A673 (cell line): ENCODE results near the gene LAD1. TPM values are rescaled to one million over a fixed set of nuclear protein-coding genes. Genes with fewer than 3 reads are reported as not detected.

Experiments used
- BruUV-seq: library from RNA; stranded (reverse); fragments of 400-500 nt; replicated peaks from 2 replicates; lab custom pipeline; 2021; lab: Mats Ljungman, UMichigan
- CTCF ChIA-PET: fragments of 300-600 bp; sonication (Branson Sonifier 250); formaldehyde crosslinking; loops from one replicate; lab custom pipeline; 2022; ENCODE audit warnings: antibody characterized with exemption; lab: Charles Lee
- POLR2A ChIA-PET: fragments of 300-600 bp; sonication (Branson Sonifier 250); formaldehyde crosslinking; loops from one replicate; lab custom pipeline; 2022; ENCODE audit warnings: antibody characterized with exemption; ENCODE audit not compliant: low non-redundant PET; lab: Charles Lee
- DNase-seq: peaks from one replicate; pipeline ENCODE4 v3.0.0-alpha.2; 2015; ENCODE audit warnings: low spot score
- H3K27ac ChIP-seq: fragments of 200-600 bp; sonication (generic); 2 replicates; pipeline ENCODE4 v1.5.1; 2016; ENCODE audit warnings: mixed run types, low read depth, mild to moderate bottlenecking, mixed read lengths, antibody characterized with exemption, low read length; ENCODE audit not compliant: poor library complexity, severe bottlenecking
- H3K27me3 ChIP-seq: fragments of 200-600 bp; sonication (generic); replicated peaks from 2 replicates; pipeline ENCODE4 v1.6.1; 2017; ENCODE audit warnings: mixed run types, low read depth, mild to moderate bottlenecking, mixed read lengths, antibody characterized with exemption, low read length; ENCODE audit not compliant: insufficient read depth, poor library complexity
- H3K36me3 ChIP-seq: fragments of 200-600 bp; sonication (generic); 2 replicates; pipeline ENCODE4 v1.6.1; 2016; ENCODE audit warnings: mixed run types, mild to moderate bottlenecking, mixed read lengths, antibody characterized with exemption, low read length; ENCODE audit not compliant: insufficient read depth, poor library complexity, severe bottlenecking
- H3K4me1 ChIP-seq: fragments of 200-600 bp; sonication (generic); 2 replicates; pipeline ENCODE4 v1.6.1; 2017; ENCODE audit warnings: mixed run types, mild to moderate bottlenecking, mixed read lengths, antibody characterized with exemption, low read length; ENCODE audit not compliant: insufficient read depth, poor library complexity, severe bottlenecking
- H3K4me3 ChIP-seq: fragments of 200-600 bp; sonication (generic); 2 replicates; pipeline ENCODE4 v1.5.1; 2016; ENCODE audit warnings: low read depth, mixed run types, mild to moderate bottlenecking, mixed read lengths, low read length; ENCODE audit not compliant: poor library complexity, severe bottlenecking
- H3K9me3 ChIP-seq: fragments of 200-600 bp; sonication (generic); 2 replicates; pipeline ENCODE4 v1.6.1; 2016; ENCODE audit warnings: mixed run types, low read depth, mild to moderate bottlenecking, mixed read lengths, antibody characterized with exemption, low read length; ENCODE audit not compliant: poor library complexity, severe bottlenecking
- CTCF ChIP-seq: fragments of 300-800, 200-600 bp; sonication (generic); conservative IDR thresholded peaks from 2 replicates; pipeline ENCODE4 v1.5.1; 2017; ENCODE audit warnings: low read depth, mild to moderate bottlenecking, antibody characterized with exemption, low read length, moderate library complexity, mixed read lengths
- EZH2 ChIP-seq: fragments of 200-600 bp; sonication (generic); IDR thresholded peaks from 2 replicates; pipeline ENCODE4 v1.6.1; 2017; ENCODE audit warnings: borderline replicate concordance, low read depth, mild to moderate bottlenecking, mixed read lengths, antibody characterized with exemption, low read length; ENCODE audit not compliant: poor library complexity, severe bottlenecking
- intact Hi-C: fragments of 100-400 bp; cut with micrococcal nuclease; formaldehyde crosslinking; loops from one replicate; pipeline ENCODE4 v1.10.0; 2022; ENCODE audit not compliant: unreplicated experiment
- total RNA-seq: library from RNA; stranded (reverse); gene quantifications from 2 replicates; pipeline ENCODE4 v1.2.3, GENCODE V29; 2021

Gene LAD1
- total RNA-seq, 1 experiment from 2014 or later, result not detected

- H3K27me3 ChIP-seq, result no peaks in the 10 kb centered on the region
- no peaks in the 10 kb centered on the region for H3K9me3 ChIP-seq
- no TSS peak for BruUV-seq
- ChIA-PET CTCF (no interaction called here), POLR2A (no interaction called here)
- no peak overlapping the region for H3K27ac ChIP-seq
- no peaks in the 10 kb centered on the region for H3K4me1 ChIP-seq
- no peak for TF ChIP-seq CTCF
- TF ChIP-seq EZH2, result no peak
- no peaks in the 10 kb centered on the region for H3K36me3 ChIP-seq
- DNase-seq, result no peak
- no peak overlapping the region for H3K4me3 ChIP-seq
- intact Hi-C loops, result no loop called here
Measured at GRCh38 chr1:201366696-201367095, 32.4 kb downstream of the LAD1 start.

- BruUV-seq, result no TSS peak
Measured at GRCh38 chr1:201365251-201365650, 33.9 kb downstream of the LAD1 start.

GRCh38 chr1:201364808-201365105, 34.4 kb downstream of the LAD1 start:
- Histone ChIP-seq H3K4me3 (no peak overlapping the region), H3K36me3 (no peaks in the 10 kb centered on the region), H3K9me3 (no peaks in the 10 kb centered on the region), H3K4me1 (peaks cover 7% of the 10 kb centered on the region), H3K27ac (no peak overlapping the region), H3K27me3 (no peaks in the 10 kb centered on the region)
- TF ChIP-seq EZH2 (no peak), CTCF (no peak)
- CTCF ChIA-PET, result no interaction called here
- BruUV-seq, result no TSS peak
- POLR2A ChIA-PET, result no interaction called here
- DNase-seq, result no peak
- intact Hi-C loops, result loop anchor here (5.0 kb wide), 1 partner anchor 392 kb away; no protein-coding TSS in a partner anchor

More at GRCh38 chr1:201365251-201365650, 33.9 kb downstream of the LAD1 start:
- no peak for DNase-seq
- Histone ChIP-seq H3K4me1 (peaks cover 4% of the 10 kb centered on the region), H3K27ac (no peak overlapping the region), H3K36me3 (no peaks in the 10 kb centered on the region), H3K4me3 (no peak overlapping the region), H3K9me3 (no peaks in the 10 kb centered on the region), H3K27me3 (no peaks in the 10 kb centered on the region)
- intact Hi-C loops, result no loop called here
- TF ChIP-seq EZH2, result no peak
- TF ChIP-seq CTCF, result no peak
- CTCF ChIA-PET, result no interaction called here
- POLR2A ChIA-PET, result no interaction called here
